ENCODE data around the gene TLL1. TPM values are rescaled to one million over a fixed set of nuclear protein-coding genes. Genes with fewer than 3 reads are reported as not detected.

Gene TLL1
- polyA plus RNA-seq, 3 donors, result not detected

DNA sequence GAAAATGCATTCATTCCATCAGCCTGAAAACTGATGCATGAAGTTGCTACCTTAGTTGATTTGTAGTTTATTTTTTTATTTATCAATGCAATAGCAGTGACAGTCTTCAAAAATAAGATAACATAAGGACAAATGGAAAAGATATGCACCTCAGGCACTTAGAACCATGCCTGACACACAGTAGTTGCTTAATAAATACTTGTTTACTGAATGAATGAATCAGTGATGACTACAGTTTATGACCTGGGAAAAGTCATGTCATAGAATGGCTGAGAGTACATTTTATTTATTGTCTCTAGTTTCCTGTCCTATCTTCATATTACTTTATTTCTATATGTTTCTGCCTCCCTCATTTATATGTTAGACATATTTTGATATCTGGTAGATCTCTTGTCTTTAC lies 171.8 kb downstream of the TLL1 start:
- H3K4me1 ChIP-seq (ENCODE audit: control insufficient read depth in 1 of 2, insufficient read depth in 2 of 2, low read length in 2 of 2), result no peaks in the 10 kb centered on the region
- TF ChIP-seq, protein P1, sequence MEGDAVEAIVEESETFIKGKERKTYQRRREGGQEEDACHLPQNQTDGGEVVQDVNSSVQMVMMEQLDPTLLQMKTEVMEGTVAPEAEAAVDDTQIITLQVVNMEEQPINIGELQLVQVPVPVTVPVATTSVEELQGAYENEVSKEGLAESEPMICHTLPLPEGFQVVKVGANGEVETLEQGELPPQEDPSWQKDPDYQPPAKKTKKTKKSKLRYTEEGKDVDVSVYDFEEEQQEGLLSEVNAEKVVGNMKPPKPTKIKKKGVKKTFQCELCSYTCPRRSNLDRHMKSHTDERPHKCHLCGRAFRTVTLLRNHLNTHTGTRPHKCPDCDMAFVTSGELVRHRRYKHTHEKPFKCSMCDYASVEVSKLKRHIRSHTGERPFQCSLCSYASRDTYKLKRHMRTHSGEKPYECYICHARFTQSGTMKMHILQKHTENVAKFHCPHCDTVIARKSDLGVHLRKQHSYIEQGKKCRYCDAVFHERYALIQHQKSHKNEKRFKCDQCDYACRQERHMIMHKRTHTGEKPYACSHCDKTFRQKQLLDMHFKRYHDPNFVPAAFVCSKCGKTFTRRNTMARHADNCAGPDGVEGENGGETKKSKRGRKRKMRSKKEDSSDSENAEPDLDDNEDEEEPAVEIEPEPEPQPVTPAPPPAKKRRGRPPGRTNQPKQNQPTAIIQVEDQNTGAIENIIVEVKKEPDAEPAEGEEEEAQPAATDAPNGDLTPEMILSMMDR (IDR thresholded peaks at IDR 0.05), result no peak
- H3K27me3 ChIP-seq (ENCODE audit: control insufficient read depth in 2 of 2, insufficient read depth in 2 of 2, low read length in 2 of 2), result no peaks in the 10 kb centered on the region
- Mint-ChIP-seq H3K27ac (no peak overlapping the region), H3K9me3 (peaks cover 0 to 2% (median 0%) of the 10 kb centered on the region in 7 donors), H3K27me3 (ENCODE audit: low read depth in 3 of 3) (no peaks in the 10 kb centered on the region), H3K4me1 (no peaks in the 10 kb centered on the region), H3K36me3 (no peaks in the 10 kb centered on the region), H3K4me3 (no peak overlapping the region)
- no peak overlapping the region for H3K4me3 ChIP-seq (replicated peaks in 1 of 3; ENCODE audit: low read depth in 2 of 3, low read length in 3 of 3)
- H2AFZ ChIP-seq (ENCODE audit: insufficient read depth, low read depth, low read length, poor library complexity, severe bottlenecking), result no peak overlapping the region
- no peak overlapping the region for H3K9ac ChIP-seq (ENCODE audit: insufficient read depth, low read length, poor library complexity, severe bottlenecking)
- no peaks in the 10 kb centered on the region for H3K9me3 ChIP-seq (replicated peaks in 1 of 2; ENCODE audit: control insufficient read depth in 1 of 2, insufficient read depth in 1 of 2, low read length in 2 of 2)
- DNase-seq, result no peak
- H4K20me1 ChIP-seq (ENCODE audit: insufficient read depth, low read length), result no peaks in the 10 kb centered on the region
- H3K27ac ChIP-seq (ENCODE audit: low read depth in 1 of 2, low read length in 2 of 2), result no peak overlapping the region
- H3K4me2 ChIP-seq (replicated peaks; ENCODE audit: extremely low read depth, low read length, poor library complexity, severe bottlenecking), result no peak overlapping the region
- H3K36me3 ChIP-seq (replicated peaks in 1 of 2; ENCODE audit: control insufficient read depth in 1 of 2, insufficient read depth in 2 of 2, low read length in 2 of 2), result no peaks in the 10 kb centered on the region
- intact Hi-C loops (cut with micrococcal nuclease), result no loop called here
- H3K79me2 ChIP-seq (ENCODE audit: insufficient read depth, low read length), result no peaks in the 10 kb centered on the region

DNA sequence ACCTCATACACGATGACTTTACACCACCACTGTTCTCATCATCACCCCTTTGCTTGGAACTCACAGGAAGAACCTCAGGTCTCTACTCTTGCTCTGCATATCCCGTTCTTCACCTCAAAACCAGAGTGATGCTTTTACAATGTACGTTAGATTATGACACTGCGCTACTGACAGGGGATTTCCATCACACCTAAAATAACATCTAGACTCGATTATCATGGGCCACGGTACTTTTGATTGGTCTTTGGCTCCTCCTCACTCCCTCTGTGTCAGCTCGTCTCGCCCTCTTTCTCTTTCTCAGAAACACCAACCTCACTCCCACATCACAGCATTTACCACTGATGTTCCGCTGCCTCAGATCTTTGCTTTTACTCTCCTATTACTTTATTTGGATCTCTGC lies 172.4 kb downstream of the TLL1 start:
- Histone ChIP-seq H4K20me1 (ENCODE audit: insufficient read depth, low read length) (no peaks in the 10 kb centered on the region), H3K4me2 (replicated peaks; ENCODE audit: extremely low read depth, low read length, poor library complexity, severe bottlenecking) (no peak overlapping the region), H3K79me2 (ENCODE audit: insufficient read depth, low read length) (no peaks in the 10 kb centered on the region), H3K27me3 (ENCODE audit: control insufficient read depth in 2 of 2, insufficient read depth in 2 of 2, low read length in 2 of 2) (no peaks in the 10 kb centered on the region), H3K9ac (ENCODE audit: insufficient read depth, low read length, poor library complexity, severe bottlenecking) (no peak overlapping the region), H3K4me1 (ENCODE audit: control insufficient read depth in 1 of 2, insufficient read depth in 2 of 2, low read length in 2 of 2) (no peaks in the 10 kb centered on the region), H3K36me3 (replicated peaks in 1 of 2; ENCODE audit: control insufficient read depth in 1 of 2, insufficient read depth in 2 of 2, low read length in 2 of 2) (no peaks in the 10 kb centered on the region), H3K9me3 (replicated peaks in 1 of 2; ENCODE audit: control insufficient read depth in 1 of 2, insufficient read depth in 1 of 2, low read length in 2 of 2) (no peaks in the 10 kb centered on the region), H3K27ac (ENCODE audit: low read depth in 1 of 2, low read length in 2 of 2) (no peak overlapping the region), H2AFZ (ENCODE audit: insufficient read depth, low read depth, low read length, poor library complexity, severe bottlenecking) (no peak overlapping the region), H3K4me3 (replicated peaks in 1 of 3; ENCODE audit: low read depth in 2 of 3, low read length in 3 of 3) (no peak overlapping the region)
- DNase-seq, result no peak
- no peak overlapping the region for H3K4me3 Mint-ChIP-seq
- intact Hi-C loops (cut with micrococcal nuclease), result no loop called here
- H3K27me3 Mint-ChIP-seq (ENCODE audit: low read depth in 3 of 3), result no peaks in the 10 kb centered on the region
- WGBS (ENCODE audit: insufficient coverage), result 92% methylated on average over 8 of the region's 9 CpGs
- no peaks in the 10 kb centered on the region for H3K4me1 Mint-ChIP-seq
- H3K9me3 Mint-ChIP-seq, result peaks cover 0 to 2% (median 0%) of the 10 kb centered on the region in 7 donors
- TF ChIP-seq, protein P1 (IDR thresholded peaks at IDR 0.05), result no peak
- H3K27ac Mint-ChIP-seq, result no peak overlapping the region
- no peaks in the 10 kb centered on the region for H3K36me3 Mint-ChIP-seq

Data from CD14-positive monocyte (primary cell).